Stimulated activated CD4-positive, alpha-beta T cell treated with anti-CD3 and anti-CD28 coated beads, Interleukin-2, amount 100 ng/mL, for 48 hours (primary cell): Measurements from ENCODE around the gene RTN4.

Source experiments
- DNase-seq, 2 donors: peaks; one replicate each; pipeline ENCODE4 v3.0.0-alpha.2; 2020

The RTN4 gene

DNA sequence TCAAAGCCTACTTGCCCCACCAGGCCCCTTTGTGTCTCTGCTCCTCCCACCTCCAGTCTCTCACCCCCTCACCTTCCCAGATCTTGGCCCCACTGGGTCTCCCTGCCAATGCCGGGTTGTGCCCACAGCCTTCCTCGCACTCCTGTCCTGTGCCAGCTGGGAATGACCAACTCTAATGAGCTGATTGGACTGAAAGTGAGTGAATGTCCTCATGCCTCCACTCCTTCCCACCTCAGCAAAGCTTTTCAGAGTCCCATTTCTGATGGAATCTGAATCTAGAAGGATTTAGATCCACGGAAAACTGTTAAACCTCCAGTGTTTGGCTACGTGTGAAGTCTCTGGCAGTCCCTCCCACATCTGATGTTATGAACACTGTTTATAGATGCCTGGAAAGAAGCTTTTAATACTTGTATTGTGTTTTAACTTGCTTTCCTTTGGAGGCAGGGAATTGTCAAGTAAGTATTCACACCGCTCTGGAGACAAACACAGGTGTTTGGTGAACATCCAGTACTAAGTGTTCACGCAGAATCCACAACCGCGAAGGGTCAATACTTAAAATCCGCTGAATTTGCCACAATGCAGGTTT is 103.9 kb downstream of the RTN4 start:
- DNase-seq = no peak

GRCh38 chr2:54945391-54946219 is 104.6 kb downstream of the RTN4 start:
- no peak for DNase-seq

DNA sequence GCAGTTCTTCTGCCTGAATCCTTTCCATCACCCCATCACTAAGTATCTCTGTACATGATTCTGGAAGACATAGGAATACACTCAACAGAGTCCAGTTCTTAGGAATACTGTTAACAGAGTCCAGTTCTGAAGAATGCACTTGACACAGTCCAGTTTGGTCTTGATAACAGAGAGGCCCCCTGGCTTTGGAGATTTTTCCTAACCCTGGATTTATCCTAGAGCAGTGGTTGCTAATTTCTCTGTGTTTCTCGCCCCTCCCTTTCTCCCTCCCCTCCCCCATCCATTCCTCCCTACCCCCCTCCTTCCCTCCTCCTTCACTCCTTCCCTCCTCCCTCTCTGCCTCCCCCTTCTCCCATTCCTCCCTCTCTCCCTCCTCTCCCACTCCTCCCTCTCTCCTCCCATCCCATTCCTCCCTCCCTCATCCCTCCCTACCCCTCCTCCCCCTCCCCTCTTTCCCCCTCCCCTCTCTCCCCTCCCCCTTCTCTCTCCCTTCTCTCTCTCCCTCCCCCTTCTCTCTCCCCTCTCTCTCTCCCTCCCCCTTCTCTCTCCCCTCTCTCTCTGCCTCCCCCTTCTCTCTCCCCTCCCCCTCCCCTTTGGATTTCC is 105.4 kb downstream of the RTN4 start:
- no peak for DNase-seq

- DNase-seq = no peak
These were observed 107.9 kb downstream of the RTN4 start for GRCh38 chr2:54942373-54942772.

DNA sequence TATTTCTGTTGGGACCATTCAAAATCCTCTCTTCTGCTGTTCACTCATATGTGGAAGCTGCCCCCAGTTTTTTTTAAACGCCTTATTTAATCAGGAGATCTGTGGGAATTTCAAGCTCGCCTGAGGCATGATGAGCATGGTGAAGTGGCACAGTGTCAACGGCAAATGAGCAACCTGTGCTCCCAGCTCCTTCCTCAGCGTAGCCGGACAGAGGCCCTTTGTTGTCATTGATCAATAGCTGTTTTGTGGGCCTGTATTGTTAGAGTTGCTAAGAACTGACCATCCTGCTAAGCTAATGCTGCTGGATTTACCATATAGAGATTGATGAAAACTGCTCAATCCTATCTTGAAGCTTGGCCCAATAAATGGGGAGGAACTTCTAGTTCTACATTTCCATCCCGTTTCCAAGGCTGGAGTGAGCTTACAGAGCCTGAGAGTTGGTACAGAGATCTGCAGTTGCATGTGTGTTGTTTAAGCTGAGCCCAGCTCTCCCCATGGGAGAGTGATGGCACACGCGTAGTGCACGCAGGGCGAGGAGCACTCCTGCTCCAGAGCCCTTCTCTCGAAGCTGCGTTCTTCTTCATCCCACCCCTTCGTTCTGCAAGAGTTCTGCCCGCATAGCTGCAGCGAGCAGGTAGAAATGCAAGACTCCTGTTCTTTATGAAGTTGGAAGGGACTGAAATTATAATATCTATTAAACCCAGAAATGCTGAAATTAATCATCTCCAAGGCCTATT is 108.8 kb downstream of the RTN4 start:
- DNase-seq = no peak

DNA sequence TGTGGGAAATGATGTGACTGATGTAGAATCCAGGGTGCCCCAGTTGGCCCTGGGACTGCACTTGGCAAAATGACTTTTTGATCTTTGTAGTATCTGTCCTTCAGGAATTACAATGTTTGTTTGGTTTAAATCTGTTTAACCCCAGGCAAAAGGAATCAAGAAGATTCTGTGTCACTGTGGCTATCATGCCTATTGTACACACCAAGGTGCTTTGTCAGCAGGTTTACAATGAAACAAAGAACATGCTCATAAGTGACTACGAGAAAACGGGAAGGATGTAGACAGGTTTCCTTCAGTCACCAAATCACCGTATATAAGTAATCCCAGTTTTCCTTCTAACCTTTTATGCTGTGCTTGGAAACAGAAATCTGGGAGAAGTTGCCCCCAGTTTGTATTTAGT is 109.5 kb downstream of the RTN4 start:
- DNase-seq = no peak

- DNase-seq = no peak
These were observed 110.7 kb downstream of the RTN4 start for GRCh38 chr2:54939446-54940118.

DNA sequence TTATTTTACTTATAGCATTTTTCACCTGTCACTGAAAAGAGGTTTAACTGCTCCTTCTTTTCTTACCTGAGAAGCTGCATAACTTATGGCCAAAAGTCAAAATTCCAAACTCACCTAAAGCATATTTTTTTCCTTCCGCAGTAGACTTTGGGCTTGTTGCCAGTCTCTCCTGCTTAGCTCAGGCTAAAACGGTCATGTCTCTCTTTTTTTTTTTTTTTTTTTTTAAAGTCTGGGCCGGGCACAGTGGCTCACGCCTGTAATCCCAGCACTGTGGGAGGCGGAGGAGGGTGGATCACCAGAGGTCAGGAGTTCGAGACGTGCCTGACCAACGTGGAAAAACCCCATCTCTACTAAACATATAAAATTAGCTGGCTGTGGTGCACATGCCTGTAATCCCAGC is 113.5 kb downstream of the RTN4 start:
- no peak for DNase-seq

DNA sequence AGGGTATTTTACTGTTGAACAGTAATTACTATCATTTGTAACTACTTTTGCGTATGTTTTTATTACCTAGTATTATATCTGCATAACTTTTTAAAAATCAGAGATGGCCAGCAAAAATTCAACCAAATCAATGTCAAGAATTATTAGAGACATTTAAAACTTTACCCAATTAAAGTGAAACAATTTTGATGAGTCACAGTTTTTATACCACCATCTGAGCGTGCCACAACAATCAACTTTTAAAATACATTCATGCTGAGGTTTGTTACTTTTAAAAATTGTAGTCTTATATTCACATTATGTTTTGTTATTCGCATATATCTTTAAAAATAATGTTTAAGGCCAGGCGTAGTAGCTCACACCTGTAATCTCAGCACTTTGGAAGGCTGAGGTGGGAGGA is 114.9 kb downstream of the RTN4 start:
- DNase-seq = no peak

DNA sequence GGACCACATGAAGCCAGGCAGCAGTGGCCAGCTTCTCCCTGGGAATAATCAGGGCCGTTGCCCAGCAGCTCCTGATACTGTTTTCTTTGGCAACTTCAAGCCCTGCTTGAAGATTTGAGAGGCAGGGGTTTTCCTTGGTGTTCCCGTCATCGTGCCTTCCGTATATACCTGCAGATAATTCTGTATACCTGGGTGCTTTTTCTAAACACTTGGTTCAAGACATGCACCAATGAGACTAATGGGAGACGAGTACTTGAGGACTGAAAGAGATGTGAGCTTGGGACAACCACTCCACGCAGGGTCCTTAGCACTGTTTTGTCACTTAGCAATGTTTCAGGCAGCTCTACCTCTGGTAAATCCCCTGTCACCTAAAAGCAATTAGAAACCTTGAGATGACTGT is 118.8 kb downstream of the RTN4 start:
- DNase-seq = no peak

DNA sequence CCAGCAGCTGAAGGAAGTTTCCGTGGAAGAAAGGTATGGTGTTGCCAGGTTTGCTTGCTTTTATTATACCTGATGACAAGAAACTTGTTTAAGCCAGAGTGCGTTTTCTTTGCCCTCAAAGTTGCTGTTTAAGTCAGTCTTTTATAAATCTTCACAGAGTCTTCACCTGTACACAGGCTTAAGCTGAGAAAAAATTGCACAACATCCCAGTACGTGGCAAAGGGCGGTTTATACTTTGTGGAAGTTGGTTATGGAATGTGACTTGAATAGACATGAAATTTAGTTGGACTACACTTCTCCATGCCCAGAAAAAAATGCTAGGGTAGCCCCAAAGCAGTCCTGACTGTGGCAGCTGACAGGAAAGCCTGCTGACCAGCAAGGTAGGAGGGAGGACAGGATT is 121.5 kb downstream of the RTN4 start:
- DNase-seq = no peak

- DNase-seq = no peak
These were observed 122.3 kb downstream of the RTN4 start for GRCh38 chr2:54927751-54928615.

DNA sequence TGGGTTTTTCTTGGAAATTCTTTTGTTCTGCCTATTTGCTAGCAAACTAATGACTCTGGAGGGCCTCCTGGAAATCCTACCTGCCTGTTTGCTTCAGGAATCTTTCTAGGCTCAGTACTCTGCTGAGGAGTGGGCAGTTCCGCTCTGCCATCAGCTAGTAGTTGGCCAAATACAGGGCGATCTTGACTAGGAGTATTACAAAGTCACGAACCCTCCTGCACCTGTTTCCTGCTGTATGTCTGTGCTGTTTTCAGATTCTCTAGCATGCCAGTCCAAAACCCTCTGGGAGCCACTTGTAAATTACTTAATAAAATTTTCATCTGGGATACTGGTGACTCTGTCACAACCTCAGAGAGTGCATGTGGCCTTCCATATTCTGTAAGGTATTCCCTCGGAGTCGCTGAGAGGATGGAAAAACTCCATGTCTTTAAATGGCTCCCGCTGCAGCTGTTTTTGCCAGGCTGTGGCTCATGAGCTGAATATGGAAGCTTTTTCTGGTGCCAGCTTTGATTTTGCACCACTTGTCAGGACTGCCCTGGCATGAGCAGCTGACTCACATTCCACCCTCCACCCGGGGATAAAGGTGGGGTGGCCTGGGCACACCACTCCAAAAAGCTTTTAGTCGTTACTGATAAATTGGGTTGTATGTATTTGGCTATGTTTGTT is 123.0 kb downstream of the RTN4 start:
- no peak for DNase-seq

DNA sequence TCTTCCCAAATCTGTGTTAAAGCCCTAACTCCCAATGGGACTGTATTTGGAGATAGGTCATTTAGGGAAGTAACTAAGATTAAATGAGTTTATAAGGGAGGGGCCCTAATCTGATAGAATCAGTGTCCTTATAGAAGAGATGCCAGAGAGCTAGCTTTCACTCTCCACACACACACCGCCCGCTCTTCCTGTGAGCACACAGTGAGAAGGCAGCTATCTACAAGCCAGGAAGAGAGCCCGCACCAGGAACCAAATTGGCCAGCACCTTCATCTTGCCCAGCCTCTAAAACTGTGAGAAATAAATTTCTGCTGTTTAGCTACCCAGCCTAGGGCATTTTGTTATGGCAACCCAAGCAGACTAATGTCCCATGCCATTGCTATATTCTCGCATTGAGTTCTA is 125.2 kb downstream of the RTN4 start:
- DNase-seq = no peak

DNA sequence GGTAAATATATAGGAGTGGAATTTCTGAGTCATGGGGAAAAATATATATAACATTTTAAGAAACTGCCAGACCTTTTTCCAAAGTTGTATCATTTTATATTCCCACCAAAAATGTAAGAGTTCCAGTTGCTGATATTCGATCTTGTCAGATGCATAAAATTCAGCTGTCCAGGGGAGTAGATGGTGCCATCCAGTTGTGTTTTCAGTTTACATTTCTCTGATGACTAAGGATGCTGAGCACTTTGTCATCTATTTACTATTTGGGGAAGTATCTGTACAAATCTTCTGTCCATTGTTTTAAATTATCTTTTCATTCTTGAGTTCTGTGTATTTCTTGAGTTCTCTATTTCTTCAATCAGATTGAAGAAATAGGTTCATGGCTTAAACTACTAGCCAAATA is 126.1 kb downstream of the RTN4 start:
- DNase-seq = no peak
